Gastrocnemius medialis (tissue), 4 donors: ENCODE measurements around the gene IQCC.

Experiments
- POLR2A ChIP-seq, 2 donors: fragments of 450-650 bp; IDR thresholded peaks; one replicate each; pipeline ENCODE4 v1.6.1; 2017; ENCODE audit warnings: antibody characterized with exemption in 2 of 2, mild to moderate bottlenecking in 2 of 2, moderate library complexity in 2 of 2
- TF ChIP-seq, protein P1 (sequence below), 5 experiments: fragments of 450-650 bp in 3 of 5; fragments of 200-600 bp in 2 of 5; sonication (generic) in 2 of 5; IDR thresholded peaks in 4 of 5; conservative IDR thresholded peaks in 1 of 5; 1 replicate in 4 of 5; 2 replicates in 1 of 5; pipeline ENCODE4 v1.5.1; 2016 to 2019; ENCODE audit warnings: antibody characterized with exemption in 5 of 5, mild to moderate bottlenecking in 3 of 5, moderate library complexity in 3 of 5

- TF ChIP-seq, protein P1, sequence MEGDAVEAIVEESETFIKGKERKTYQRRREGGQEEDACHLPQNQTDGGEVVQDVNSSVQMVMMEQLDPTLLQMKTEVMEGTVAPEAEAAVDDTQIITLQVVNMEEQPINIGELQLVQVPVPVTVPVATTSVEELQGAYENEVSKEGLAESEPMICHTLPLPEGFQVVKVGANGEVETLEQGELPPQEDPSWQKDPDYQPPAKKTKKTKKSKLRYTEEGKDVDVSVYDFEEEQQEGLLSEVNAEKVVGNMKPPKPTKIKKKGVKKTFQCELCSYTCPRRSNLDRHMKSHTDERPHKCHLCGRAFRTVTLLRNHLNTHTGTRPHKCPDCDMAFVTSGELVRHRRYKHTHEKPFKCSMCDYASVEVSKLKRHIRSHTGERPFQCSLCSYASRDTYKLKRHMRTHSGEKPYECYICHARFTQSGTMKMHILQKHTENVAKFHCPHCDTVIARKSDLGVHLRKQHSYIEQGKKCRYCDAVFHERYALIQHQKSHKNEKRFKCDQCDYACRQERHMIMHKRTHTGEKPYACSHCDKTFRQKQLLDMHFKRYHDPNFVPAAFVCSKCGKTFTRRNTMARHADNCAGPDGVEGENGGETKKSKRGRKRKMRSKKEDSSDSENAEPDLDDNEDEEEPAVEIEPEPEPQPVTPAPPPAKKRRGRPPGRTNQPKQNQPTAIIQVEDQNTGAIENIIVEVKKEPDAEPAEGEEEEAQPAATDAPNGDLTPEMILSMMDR (IDR thresholded peaks at IDR 0.05 in 4 of 5, conservative IDR thresholded peaks at IDR 0.05 in 1 of 5): no peak
- no peak for TF ChIP-seq POLR2A (IDR thresholded peaks at IDR 0.05)
Observed at GRCh38 chr1:32221581-32221979, 16.1 kb downstream of the IQCC start.
